HG03378 (cell line): ENCODE results near the gene ARRDC1.
"Not testable (repeated sequence)": the region's sequence is repeated elsewhere in the genome, so short reads cannot be mapped to it uniquely, and the experiment has no call there.

Experiments used
- ATAC-seq: cut with Tn5 transposase; IDR thresholded peaks from one replicate; pipeline ENCODE4 v1.9.1; 2021; ENCODE audit warnings: mild to moderate bottlenecking, moderate library complexity; ENCODE audit not compliant: unreplicated experiment

Gene ARRDC1

GRCh38 chr9:137583957-137584356 lies 21.5 kb upstream of the ARRDC1 start:
- no peak for ATAC-seq

DNA sequence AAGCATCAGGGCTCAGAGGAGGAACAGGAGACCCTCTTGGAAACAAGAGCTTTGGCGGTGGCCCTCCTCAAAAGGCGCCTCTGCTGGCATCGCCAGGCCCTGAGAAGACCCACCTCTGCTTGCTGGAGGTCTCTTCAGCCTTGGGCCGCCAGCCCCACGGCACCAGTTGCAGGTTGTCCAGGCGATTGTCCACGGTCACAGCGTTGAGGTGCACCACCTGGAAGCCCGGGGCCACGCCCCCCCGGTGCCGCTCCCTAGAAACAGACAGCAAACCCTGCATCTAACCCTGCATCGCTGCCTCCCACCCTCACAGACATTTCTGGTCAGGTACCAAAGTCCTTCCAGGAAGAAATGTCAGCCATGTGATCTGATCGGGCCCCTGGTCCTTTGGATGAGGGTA lies 18.6 kb upstream of the ARRDC1 start:
- ATAC-seq, result no peak

DNA sequence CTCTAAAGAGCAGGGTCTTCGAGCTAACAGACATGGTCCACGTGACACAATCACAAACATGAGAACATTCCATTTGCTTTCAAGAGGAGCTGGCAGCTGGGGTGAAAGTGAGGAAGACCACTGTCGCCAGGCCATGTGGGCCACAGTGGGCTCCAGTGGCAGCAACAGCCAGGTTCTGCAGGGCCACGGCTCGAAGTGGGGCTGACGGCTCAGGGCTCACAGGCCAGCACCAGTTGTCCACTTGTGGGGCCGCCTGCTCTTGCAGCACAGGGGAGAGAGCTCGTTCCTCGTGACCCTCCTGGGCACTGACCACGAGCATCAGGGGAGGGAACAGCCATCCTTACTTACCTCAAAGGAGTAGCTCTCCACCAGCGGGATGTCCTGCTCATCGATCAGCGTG lies 17.2 kb upstream of the ARRDC1 start:
- no peak for ATAC-seq

DNA sequence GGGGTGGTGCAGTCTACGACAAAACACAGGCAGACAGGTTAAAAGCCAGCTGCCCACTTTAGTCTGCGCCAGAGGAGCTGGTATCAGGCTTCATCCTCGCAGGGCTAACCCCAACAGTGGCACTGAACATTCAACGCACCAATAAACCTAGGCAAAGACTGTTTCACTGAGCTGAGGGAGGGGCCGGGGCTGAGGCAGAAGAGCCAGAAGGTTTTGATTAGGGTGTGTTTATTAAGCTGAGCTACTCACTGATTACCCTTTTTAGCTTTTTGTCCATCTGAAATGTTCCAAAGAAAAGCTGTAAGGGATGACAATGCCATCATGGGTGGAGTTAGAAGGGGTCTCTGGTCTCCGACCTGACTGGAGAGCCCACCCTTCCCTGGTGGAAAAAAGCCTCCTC lies 16.6 kb upstream of the ARRDC1 start:
- ATAC-seq, result no peak

- ATAC-seq, result peak; percentile 10
Observed at GRCh38 chr9:137589441-137590122, 15.9 kb upstream of the ARRDC1 start.

GRCh38 chr9:137590123-137590468 lies 15.4 kb upstream of the ARRDC1 start:
- ATAC-seq, result no peak

GRCh38 chr9:137590469-137591383 lies 14.8 kb upstream of the ARRDC1 start, which contains the start of gene ZMYND19:
TSS of gene ZMYND19 (minus strand) at chr9:137590512. CDS start at chr9:137590263, 249 bp downstream.
- peak; percentile 35 for ATAC-seq

- no peak for ATAC-seq
Observed at GRCh38 chr9:137592767-137593166, 12.7 kb upstream of the ARRDC1 start.

DNA sequence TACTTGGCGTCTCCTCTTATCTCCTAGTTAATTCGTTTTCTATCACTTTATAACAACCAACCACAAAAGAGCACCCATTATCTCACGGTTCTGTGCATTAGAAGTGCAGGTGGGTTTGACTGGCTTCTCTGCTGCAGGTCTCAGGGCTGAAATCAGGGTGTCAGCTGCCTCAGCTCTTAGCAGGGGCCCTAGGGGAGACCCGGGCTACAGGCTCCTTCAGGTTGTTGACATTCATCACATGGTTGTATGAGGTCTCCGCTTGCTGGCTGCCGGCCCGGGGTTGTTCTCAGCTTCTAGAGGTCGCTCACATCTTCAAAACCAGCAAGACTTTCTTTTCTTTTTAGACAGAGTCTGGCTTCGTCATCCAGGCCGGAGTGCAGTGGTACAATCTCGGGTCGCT lies 12.3 kb upstream of the ARRDC1 start:
- ATAC-seq, result no peak

DNA sequence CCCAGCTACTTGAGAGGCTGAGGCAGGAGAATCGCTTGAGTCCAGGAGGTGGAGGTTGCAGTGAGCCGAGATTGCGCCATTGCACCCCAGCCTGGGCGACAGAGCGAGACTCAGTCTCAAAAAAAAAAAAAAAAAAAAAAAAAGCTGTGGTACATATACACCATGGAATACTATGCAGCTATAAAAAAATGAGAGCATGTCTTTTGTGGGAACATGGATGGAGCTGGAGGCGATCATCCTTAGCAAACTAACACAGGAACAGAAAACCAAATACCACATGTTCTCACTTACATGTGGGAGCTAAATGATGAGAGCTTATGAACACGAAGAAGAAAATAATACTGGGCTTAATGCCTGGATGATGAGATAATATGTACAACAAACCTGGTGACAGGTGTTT lies 8.9 kb upstream of the ARRDC1 start:
- ATAC-seq, result not testable (repeated sequence)

DNA sequence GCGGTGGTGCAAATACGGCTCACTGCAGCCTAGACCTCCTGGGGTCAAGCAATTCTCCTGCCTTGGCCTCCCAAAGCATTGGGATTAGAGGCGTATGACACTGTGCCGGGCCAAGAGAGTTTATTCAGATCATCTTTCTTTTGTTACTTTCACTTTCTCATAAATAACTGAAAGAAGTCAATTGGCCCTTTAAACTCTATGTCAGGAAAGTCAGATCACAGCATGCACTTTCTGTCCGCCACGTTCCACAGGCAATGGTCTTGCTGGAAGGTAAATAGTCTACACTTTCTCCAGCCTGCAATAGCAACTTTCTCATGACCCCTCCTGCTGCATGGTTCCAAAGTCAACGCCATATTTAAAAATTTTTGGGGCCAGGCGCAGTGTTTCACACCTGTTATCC lies 6.5 kb upstream of the ARRDC1 start:
- ATAC-seq, result no peak

DNA sequence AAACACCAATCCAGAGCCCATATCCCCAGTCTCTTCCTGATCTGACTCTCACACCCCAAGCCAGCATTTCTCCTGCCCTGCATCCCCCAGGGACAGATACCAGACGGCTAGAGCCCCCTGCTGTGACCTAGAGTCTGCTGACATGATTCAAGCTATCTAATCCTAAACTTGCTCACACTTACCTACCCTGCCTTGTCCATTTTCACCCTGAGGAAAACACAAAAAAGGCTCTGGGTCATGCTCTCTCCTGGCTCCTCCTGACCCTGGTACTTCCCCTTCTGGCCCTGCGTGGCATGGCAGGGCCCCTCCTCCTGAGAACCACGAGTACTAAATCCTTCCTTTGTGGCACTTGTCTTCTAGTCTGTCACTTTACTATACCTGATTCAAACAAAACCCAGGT lies 2.8 kb upstream of the ARRDC1 start:
- ATAC-seq, result no peak

GRCh38 chr9:137603879-137604278 lies 1.6 kb upstream of the ARRDC1 start:
- ATAC-seq, result no peak

GRCh38 chr9:137604345-137605086 lies 970 bp upstream of the ARRDC1 start:
- no peak for ATAC-seq

GRCh38 chr9:137606005-137606621 lies 627 bp downstream of the ARRDC1 start:
- ATAC-seq, result no peak

- ATAC-seq, result no peak
Observed at GRCh38 chr9:137606734-137607138, 1.2 kb downstream of the ARRDC1 start.

DNA sequence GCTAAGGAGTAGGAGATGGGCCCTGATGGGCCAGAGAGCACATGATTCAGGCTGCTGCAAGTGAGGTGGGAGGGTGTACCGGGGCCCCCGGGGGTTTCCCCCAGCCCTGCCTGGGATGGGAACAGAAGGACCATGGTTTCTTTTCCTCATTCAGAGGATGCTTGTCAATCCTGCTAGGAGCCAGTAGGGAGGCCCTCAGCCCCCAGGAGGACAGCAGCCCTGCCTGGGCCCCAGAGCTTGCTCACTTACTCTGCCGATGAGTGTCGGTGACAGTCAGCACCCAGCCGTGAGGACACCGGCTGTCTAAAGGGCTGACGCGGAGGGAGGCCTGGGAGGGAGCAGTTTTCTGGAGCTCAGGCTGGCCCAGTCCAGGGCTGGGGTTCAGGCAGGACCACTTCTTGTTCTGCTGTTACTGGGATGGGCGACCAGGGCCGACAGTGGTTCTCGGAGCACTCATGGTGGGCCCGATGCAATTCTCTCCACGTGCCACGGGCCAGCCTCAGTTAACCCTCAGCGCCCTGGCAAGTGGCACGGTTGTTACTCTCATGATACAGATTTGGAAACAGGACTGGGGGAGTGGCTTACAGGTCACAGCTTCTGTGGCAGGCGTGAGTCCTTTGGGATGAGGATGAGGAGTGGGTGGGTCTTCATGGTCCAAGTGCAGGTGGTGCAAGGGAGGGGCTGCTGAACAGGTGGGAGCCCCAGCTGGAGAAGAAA lies 1.8 kb downstream of the ARRDC1 start:
- ATAC-seq, result no peak

GRCh38 chr9:137610944-137611343 lies 5.5 kb downstream of the ARRDC1 start:
- no peak for ATAC-seq

GRCh38 chr9:137611623-137612609 lies 6.4 kb downstream of the ARRDC1 start:
- no peak for ATAC-seq
